ENCODE measurements around the gene KCNJ12.
"Not testable (repeated sequence)": the region's sequence is repeated elsewhere in the genome, so short reads cannot be mapped to it uniquely, and the experiment has no call there.

GRCh38 chr17:21400187-21400569, 24.0 kb downstream of the KCNJ12 start:
- TF ChIP-seq CTCF, EZH2phosphoT487, EZH2 (IDR thresholded peaks at IDR 0.05): not testable (repeated sequence)
